ENCODE data around the gene NECAP2. TPM values are rescaled to one million over a fixed set of nuclear protein-coding genes. Genes with fewer than 3 reads are reported as not detected.
"Not testable (repeated sequence)": the region's sequence is repeated elsewhere in the genome, so short reads cannot be mapped to it uniquely, and the experiment has no call there.

Gene NECAP2
- total RNA-seq, 1 donor from 2014 or later: 110 TPM

DNA sequence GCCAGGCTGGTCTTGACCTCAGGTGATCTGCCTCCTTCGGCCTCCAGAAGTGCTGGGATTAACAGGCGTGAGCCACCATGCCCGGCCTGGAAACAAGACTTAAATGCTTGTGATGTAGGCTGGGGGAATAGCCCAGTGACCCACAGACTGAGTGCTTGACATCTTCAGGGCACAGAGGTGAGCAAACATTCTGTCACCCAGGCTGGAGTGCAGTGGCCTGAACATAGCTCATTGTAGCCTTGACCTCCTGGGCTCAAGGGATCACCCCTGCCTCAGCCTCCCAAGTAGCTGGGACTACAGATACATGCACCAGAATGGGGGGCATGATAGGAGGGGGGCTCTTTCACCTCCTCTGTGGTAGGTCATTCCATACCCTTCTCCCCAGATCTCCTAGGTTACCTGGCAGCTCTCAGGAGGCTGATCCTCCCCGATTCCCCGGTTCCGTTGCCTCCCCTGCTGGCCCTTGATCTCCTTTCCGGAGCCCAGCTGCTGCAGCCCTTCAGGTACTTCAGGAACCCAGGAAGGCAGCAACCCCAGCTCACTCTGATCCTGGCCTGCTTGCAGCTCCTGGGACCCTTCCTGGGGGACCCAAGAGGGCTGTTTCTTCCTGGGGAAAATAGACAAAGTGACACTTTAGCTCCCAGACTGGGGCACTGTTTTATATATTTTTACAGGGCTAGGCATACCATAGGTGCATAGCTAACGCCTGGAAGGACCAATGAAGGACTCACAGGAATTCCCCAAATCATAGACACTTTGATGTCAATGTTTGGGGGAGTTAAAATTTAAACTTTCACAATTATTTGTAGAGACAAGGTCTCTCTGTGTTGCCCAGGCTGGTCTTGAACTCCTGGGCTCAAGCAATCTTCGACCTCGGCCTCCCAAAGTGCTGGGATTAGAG, 15.1 kb upstream of the NECAP2 start:
- intact Hi-C loops (cut with micrococcal nuclease): no loop called here

DNA sequence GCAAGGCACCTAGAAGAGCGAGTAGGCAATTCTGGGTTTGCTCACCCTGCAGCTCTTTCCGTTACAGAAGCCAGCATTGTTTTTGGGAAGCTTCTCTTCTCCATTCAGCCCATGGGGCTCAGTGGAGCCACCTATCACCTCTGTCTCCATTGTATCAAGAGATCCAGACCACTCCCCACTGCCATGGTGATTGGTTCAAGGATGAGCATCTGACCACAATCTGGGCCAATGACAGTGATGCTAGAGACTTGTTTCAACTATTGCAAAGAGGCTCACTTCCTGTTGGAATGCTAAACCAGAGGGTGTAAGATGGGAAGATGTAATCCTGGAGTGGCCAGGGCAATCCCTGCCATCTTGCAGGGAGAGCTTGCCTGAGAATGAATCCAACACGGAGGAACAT, 9.9 kb upstream of the NECAP2 start:
- intact Hi-C loops (cut with micrococcal nuclease): no loop called here

- intact Hi-C loops (cut with micrococcal nuclease): no loop called here
These were observed 7.5 kb upstream of the NECAP2 start for GRCh38 chr1:16433030-16433429.

GRCh38 chr1:16434007-16434406, 6.5 kb upstream of the NECAP2 start:
- intact Hi-C loops (cut with micrococcal nuclease): no loop called here

GRCh38 chr1:16434501-16434900, 6.0 kb upstream of the NECAP2 start:
- intact Hi-C loops (cut with micrococcal nuclease): no loop called here

DNA sequence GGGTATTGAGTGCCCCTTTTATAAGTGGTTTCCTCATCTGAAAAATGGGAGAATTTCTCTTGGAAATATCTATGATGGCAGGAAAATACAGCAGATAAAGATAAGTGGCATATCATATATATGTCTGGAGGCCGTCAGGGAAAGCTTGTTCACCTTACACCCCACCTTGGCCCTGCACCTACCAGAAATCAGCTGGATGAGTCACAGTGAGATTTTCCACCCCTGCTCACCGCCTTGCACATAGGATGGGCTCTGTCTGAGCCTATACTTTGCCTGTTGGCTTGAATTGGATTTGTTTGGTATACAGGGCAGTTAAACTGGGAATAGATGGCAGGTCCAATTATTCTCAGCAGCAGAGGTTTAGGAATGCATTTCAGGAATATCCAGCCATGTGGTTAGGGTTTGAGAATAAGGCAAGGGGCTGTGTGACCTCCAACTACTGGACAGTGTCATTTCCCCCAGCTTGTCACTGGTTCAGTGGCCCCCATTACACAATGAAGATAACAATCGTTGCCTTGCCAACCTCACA, 3.5 kb upstream of the NECAP2 start, which contains the start of gene SPATA21:
SPATA21 (minus strand) TSS at position 479 of the 529 bp plus-strand sequence. CDS start 6,053 bp downstream, outside the sequence.
- intact Hi-C loops (cut with micrococcal nuclease): no loop called here

DNA sequence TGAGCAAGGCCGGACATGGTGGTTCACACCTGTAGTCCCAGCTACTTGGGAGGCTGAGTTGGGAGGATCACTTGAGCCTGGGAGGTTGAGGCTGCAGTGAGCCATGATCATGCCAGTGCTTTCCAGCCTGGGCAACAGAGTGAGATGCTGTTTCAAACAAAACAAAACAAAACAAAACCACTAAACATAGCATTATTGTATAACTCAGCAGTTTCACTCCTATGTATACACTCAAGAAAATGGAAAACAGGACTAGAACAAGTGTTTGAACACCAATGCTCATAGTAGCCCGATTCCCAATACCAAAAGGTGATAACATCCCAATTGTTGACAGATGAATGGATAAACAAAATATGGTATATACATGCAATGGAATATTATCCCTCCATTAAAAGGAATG, 2.0 kb upstream of the NECAP2 start:
- intact Hi-C loops (cut with micrococcal nuclease): no loop called here

DNA sequence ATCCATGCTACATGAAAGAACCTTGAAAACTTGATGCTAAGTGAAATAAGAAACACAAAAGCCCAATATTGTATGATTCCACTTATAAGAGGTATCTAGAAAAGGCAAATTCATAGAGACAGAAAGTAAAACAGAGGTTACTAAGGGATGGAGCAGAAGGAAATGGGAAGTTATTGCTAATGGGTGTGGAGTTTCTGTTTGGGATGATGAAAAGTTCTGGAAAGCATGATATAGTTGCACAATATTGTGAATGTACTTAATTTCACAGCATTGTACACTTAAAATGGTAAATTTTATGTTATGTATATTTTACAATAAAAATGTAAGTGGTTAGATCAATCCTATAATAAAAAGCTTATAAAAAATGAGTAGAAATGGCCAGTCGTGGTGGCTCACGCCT, 1.6 kb upstream of the NECAP2 start:
- intact Hi-C loops (cut with micrococcal nuclease): no loop called here

DNA sequence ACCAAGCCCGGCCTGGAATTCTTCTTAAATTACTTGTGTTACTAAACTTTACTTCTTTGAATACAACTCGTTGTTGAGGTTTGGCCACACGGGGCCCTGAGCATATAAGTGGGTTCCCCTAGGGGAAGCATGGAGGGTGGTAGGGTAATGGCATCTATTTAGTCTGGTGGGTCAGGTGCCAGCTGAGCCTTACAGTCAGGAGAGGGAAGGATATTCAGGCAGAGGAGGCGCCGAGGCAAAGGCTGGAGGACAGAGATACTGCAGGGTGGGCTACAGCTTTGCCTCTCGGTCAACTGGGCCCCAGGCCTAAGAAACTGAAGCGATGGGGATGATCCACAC, 424 bp upstream of the NECAP2 start:
- intact Hi-C loops (cut with micrococcal nuclease): loop anchor here (1.0 to 2.0 kb wide), 3 partner anchors 20 to 73 kb away; partner anchors contain the start of gene SZRD1

DNA sequence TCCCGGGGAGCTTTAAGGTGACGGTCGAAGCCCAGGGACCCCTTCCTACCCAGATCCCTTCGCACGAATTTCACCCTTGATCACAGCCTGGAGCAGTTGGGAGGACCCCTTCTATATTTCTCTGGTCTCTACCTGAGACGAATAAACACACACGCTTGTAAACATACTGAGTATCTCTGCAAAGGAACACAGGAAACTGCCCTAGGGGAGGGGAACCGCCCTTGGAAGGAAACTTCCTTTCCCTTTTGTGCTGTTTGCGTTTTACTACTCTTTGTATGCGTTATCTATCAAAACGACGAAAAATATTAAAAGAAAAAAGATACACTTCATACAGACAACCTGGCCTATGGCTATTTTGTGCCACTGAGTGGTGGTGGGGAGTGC, 750 bp downstream of the NECAP2 start:
- intact Hi-C loops (cut with micrococcal nuclease): loop anchor here (1.0 to 2.0 kb wide), 2 partner anchors 58 to 89 kb away; partner anchors contain the start of gene FBXO42

GRCh38 chr1:16442265-16442664, 1.7 kb downstream of the NECAP2 start:
- intact Hi-C loops (cut with micrococcal nuclease): no loop called here

DNA sequence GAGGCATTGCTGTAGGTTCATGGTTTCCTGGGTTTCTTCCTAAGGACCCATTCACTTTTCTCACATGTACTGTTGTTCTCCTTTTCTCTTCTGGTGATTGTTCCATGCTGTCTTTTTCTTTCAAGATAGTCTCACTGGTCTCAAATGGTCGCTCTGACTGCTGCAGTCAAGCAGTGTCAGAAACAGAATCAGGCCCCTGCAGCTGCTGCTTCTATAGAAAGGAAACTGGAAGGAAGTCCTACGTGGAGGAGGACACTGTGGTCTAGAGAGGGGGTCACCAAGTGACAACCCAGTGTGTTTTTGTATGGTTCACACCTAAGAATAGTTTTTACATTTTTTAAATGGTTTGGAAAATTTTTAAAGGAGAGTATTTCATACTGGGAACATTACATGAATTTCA, 2.4 kb downstream of the NECAP2 start:
- intact Hi-C loops (cut with micrococcal nuclease): no loop called here

- intact Hi-C loops (cut with micrococcal nuclease): no loop called here
These were observed 3.6 kb downstream of the NECAP2 start for GRCh38 chr1:16443975-16444770.

GRCh38 chr1:16445052-16445451, 4.5 kb downstream of the NECAP2 start:
- intact Hi-C loops (cut with micrococcal nuclease): no loop called here

DNA sequence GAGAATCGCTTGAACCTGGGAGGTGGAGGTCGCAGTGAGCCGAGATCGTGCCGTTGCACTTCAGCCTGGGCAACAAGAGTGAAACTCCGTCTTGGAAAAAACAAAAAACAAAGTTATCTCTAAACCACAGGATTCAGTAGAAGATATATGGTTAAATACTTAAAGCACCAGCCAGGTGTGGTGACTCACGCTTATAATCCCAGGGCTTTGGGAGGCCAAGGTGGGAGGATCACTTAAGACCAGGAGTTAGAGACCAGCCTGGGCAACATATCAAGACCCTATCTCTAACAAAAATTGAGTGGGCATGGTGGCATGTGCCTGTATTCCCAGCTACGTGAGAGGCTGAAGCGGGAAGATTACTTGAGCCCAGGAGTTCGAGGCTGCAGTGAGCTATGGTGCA, 5.6 kb downstream of the NECAP2 start:
- intact Hi-C loops (cut with micrococcal nuclease): no loop called here

GRCh38 chr1:16447641-16448040, 7.1 kb downstream of the NECAP2 start:
- intact Hi-C loops (cut with micrococcal nuclease): no loop called here

DNA sequence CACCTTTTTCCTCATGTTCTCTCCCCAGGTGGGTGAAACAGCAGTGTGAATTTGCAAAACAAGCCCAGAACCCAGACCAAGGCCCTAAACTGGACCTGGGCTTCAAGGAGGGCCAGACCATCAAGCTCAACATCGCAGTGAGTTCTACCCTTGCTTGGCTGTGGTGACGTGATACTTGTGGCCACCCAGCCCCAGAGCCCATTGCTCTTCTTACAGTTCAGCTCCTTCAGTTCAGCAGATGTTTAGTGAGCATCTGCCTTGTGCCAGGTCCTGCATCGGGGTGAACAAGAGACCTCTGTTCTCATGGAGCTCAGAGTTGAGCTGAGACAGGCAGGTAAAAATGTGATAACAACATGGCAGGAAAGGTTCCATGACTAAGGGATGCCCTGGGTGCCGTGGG, 8.5 kb downstream of the NECAP2 start:
- intact Hi-C loops (cut with micrococcal nuclease): no loop called here

DNA sequence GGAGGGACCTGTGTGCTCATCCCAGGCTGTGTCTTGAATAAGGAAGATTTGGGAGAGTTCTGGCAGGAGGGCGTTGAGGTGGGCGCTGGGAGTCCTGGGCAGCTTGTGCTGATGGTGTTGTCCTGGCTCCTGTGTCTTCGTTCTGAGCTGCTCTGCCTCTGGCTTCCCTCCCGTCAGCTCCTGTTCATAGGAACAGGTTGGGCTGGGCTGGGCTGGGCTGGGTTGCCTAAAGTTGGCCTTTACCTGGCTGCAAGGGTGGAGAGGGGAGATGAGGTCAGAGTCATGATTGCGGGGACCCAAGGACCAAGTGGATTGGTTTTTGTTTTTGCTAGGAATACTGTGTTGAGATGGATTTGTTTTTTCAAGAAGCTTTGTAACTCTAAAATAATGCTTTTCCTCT, 9.1 kb downstream of the NECAP2 start:
- intact Hi-C loops (cut with micrococcal nuclease): no loop called here

DNA sequence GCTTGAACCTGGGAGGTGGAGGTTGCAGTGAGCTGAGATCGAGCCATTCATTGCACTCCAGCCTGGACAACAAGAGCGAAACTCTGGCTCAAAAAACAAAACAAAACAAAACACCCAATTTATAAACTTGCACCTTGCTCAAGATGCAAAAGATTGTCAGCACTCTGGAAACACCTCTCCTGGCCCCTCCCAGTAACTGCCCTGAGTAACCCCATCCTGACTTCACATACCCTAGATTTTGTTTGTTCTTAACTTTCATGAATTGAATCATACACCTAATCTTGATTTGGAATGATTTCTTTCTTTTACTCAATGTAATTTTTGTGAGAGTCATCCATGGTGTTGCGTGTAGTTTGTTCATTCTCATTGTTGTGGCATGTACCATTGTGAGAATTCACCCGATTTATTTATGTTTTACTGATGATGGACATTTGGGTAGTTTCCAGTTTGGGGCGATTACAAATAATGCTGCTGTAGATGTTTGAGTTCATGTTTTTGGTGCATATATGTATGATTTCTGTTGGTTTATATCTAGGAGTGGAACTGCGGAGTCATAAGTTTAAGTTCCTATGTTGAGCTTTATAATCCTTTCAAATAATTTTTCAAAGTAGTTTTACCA, 10.4 kb downstream of the NECAP2 start:
- intact Hi-C loops (cut with micrococcal nuclease): no loop called here

DNA sequence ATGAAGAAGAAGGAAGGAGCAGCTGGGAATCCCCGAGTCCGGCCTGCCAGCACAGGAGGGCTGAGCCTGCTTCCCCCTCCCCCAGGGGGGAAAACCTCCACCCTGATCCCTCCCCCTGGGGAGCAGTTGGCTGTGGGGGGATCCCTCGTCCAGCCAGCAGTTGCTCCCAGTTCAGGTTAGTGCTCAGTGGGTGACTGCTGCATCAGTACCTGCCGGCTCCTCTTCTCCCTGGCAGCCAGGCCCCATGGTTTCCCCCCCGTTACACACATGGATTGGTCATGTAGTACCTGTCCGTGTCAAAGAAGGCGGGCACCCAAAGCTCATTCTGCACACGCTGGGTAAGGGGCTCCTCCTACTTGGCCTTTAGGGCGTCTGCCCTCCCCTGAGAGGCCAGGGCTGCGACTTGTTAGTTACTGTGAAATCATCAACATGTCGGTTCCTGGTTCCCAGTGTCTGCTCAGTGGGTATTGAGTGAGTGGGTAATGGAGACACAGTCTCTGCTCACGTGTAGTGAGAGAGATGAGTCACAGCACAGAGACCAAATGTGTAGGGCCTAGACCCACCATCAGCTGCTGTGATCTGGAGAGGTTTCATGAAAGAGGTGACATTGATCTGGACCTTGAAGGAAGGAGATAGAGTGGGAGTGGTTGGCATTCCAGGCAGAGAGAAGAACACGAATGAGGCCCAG, 11.5 kb downstream of the NECAP2 start:
- intact Hi-C loops (cut with micrococcal nuclease): no loop called here

DNA sequence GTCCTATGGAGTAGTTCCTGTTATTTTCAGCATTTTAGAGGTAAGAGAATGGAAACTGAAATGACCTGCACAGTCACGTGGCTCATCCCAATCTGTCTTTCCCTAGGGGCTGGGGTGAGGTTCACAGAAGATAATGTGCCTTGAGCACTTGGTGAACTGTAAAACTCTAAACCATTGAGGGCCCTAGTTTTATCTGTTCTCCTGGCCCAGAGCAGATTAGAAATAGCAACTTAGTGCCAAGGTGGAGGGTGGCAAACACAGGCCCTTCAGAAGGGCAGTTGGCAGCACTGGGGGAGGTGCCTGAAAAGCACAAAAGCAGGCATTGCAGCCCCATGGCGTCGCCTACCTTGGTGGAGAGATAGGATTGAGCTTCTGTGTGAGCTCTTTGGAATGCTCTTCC, 14.4 kb downstream of the NECAP2 start:
- intact Hi-C loops (cut with micrococcal nuclease): not testable (repeated sequence)
